Measurements from ENCODE around the gene CIDEA. TPM values are rescaled to one million over a fixed set of nuclear protein-coding genes. Genes with fewer than 3 reads are reported as not detected.
"Not testable (repeated sequence)": the region's sequence is repeated elsewhere in the genome, so short reads cannot be mapped to it uniquely, and the experiment has no call there.

The CIDEA gene
- not detected for total RNA-seq (2013)
- polyA plus RNA-seq: not detected
- 0.14 TPM in 1 of 2 replicates, not detected in the other for polyA minus RNA-seq
- 0 to 0.69 (median 0) reads per million in 11 experiments for total RNA-seq

- peaks cover 16 to 52% of the 10 kb centered on the region in 2 donors for H3K27me3 ChIP-seq (ENCODE audit: control insufficient read depth in 2 of 2, insufficient read depth in 2 of 2, low read length in 2 of 2)
- peaks cover 0 to 5% (median 0%) of the 10 kb centered on the region in 7 donors for H3K9me3 Mint-ChIP-seq
- no peak within 1 kb of the TSS for H3K9ac ChIP-seq (ENCODE audit: insufficient read depth, low read length, poor library complexity, severe bottlenecking)
- no peak within 1 kb of the TSS for H3K27ac ChIP-seq (ENCODE audit: low read depth in 1 of 2, low read length in 2 of 2)
- no peak within 1 kb of the TSS for H3K27ac Mint-ChIP-seq
- no peak within 1 kb of the TSS for H2AFZ ChIP-seq (ENCODE audit: insufficient read depth, low read depth, low read length, poor library complexity, severe bottlenecking)
- H3K79me2 ChIP-seq (ENCODE audit: insufficient read depth, low read length): no peaks in the 10 kb centered on the region
- no peak for TF ChIP-seq CTCF (IDR thresholded peaks at IDR 0.05)
- H3K36me3 Mint-ChIP-seq: no peaks in the 10 kb centered on the region
- no peak within 1 kb of the TSS for H3K4me3 ChIP-seq (replicated peaks in 1 of 3; ENCODE audit: low read depth in 2 of 3, low read length in 3 of 3)
- no peaks in the 10 kb centered on the region for H3K9me3 ChIP-seq (replicated peaks in 1 of 2; ENCODE audit: control insufficient read depth in 1 of 2, insufficient read depth in 1 of 2, low read length in 2 of 2)
- H3K4me2 ChIP-seq (replicated peaks; ENCODE audit: extremely low read depth, low read length, poor library complexity, severe bottlenecking): no peak within 1 kb of the TSS
- DNase-seq: no peak
- peak within 1 kb of the TSS in 1 of 2 donors; percentile 77 for H3K4me3 Mint-ChIP-seq
- H3K4me1 ChIP-seq (ENCODE audit: control insufficient read depth in 1 of 2, insufficient read depth in 2 of 2, low read length in 2 of 2): no peaks in the 10 kb centered on the region
- no peaks in the 10 kb centered on the region for H4K20me1 ChIP-seq (ENCODE audit: insufficient read depth, low read length)
- intact Hi-C loops (cut with micrococcal nuclease): no loop called here
- peaks cover 48 to 65% (median 56%) of the 10 kb centered on the region in 3 donors for H3K27me3 Mint-ChIP-seq (ENCODE audit: low read depth in 3 of 3)
- no peaks in the 10 kb centered on the region for H3K36me3 ChIP-seq (replicated peaks in 1 of 2; ENCODE audit: control insufficient read depth in 1 of 2, insufficient read depth in 2 of 2, low read length in 2 of 2)
- 4% methylated on average over 69 of the region's 69 CpGs for WGBS (ENCODE audit: insufficient coverage)
- peaks cover 10% of the 10 kb centered on the region for H3K4me1 Mint-ChIP-seq
Measured at GRCh38 chr18:12254136-12254819, at the start of gene CIDEA. Gene CIDEA, plus strand, starts transcription at chr18:12254361. Its CDS starts 23 bp downstream, at chr18:12254384.

GRCh38 chr18:12208296-12209153 lies 45.6 kb upstream of the CIDEA start:
- H3K4me2 ChIP-seq (replicated peaks; ENCODE audit: extremely low read depth, low read length, poor library complexity, severe bottlenecking); H3K9ac ChIP-seq (ENCODE audit: insufficient read depth, low read length, poor library complexity, severe bottlenecking); H3K9me3 Mint-ChIP-seq; intact Hi-C loops (cut with micrococcal nuclease); H3K4me1 ChIP-seq (ENCODE audit: control insufficient read depth in 1 of 2, insufficient read depth in 2 of 2, low read length in 2 of 2); DNase-seq; H3K9me3 ChIP-seq (replicated peaks in 1 of 2; ENCODE audit: control insufficient read depth in 1 of 2, insufficient read depth in 1 of 2, low read length in 2 of 2); H3K4me3 Mint-ChIP-seq; H3K27me3 ChIP-seq (ENCODE audit: control insufficient read depth in 2 of 2, insufficient read depth in 2 of 2, low read length in 2 of 2); H3K36me3 ChIP-seq (replicated peaks in 1 of 2; ENCODE audit: control insufficient read depth in 1 of 2, insufficient read depth in 2 of 2, low read length in 2 of 2); H3K27me3 Mint-ChIP-seq (ENCODE audit: low read depth in 3 of 3); H3K27ac ChIP-seq (ENCODE audit: low read depth in 1 of 2, low read length in 2 of 2); H3K79me2 ChIP-seq (ENCODE audit: insufficient read depth, low read length); H4K20me1 ChIP-seq (ENCODE audit: insufficient read depth, low read length); H3K36me3 Mint-ChIP-seq; H2AFZ ChIP-seq (ENCODE audit: insufficient read depth, low read depth, low read length, poor library complexity, severe bottlenecking); H3K27ac Mint-ChIP-seq; H3K4me1 Mint-ChIP-seq; H3K4me3 ChIP-seq (replicated peaks in 1 of 3; ENCODE audit: low read depth in 2 of 3, low read length in 3 of 3): not testable (repeated sequence)
- no CpG with 5 or more reads among the region's 18 CpGs for WGBS (ENCODE audit: insufficient coverage)

- H3K4me3 Mint-ChIP-seq; H2AFZ ChIP-seq (ENCODE audit: insufficient read depth, low read depth, low read length, poor library complexity, severe bottlenecking); H3K27ac ChIP-seq (ENCODE audit: low read depth in 1 of 2, low read length in 2 of 2); H3K36me3 ChIP-seq (replicated peaks in 1 of 2; ENCODE audit: control insufficient read depth in 1 of 2, insufficient read depth in 2 of 2, low read length in 2 of 2); H3K4me1 Mint-ChIP-seq; H3K4me1 ChIP-seq (ENCODE audit: control insufficient read depth in 1 of 2, insufficient read depth in 2 of 2, low read length in 2 of 2); H3K27me3 Mint-ChIP-seq (ENCODE audit: low read depth in 3 of 3); H3K79me2 ChIP-seq (ENCODE audit: insufficient read depth, low read length); intact Hi-C loops (cut with micrococcal nuclease); H4K20me1 ChIP-seq (ENCODE audit: insufficient read depth, low read length); H3K4me3 ChIP-seq (replicated peaks in 1 of 3; ENCODE audit: low read depth in 2 of 3, low read length in 3 of 3); H3K27me3 ChIP-seq (ENCODE audit: control insufficient read depth in 2 of 2, insufficient read depth in 2 of 2, low read length in 2 of 2); H3K9me3 Mint-ChIP-seq; H3K36me3 Mint-ChIP-seq; DNase-seq; H3K27ac Mint-ChIP-seq; H3K9ac ChIP-seq (ENCODE audit: insufficient read depth, low read length, poor library complexity, severe bottlenecking); H3K4me2 ChIP-seq (replicated peaks; ENCODE audit: extremely low read depth, low read length, poor library complexity, severe bottlenecking); H3K9me3 ChIP-seq (replicated peaks in 1 of 2; ENCODE audit: control insufficient read depth in 1 of 2, insufficient read depth in 1 of 2, low read length in 2 of 2): not testable (repeated sequence)
- WGBS (ENCODE audit: insufficient coverage): no CpG with 5 or more reads among the region's 1 CpG
Measured at GRCh38 chr18:12212308-12212707, 41.9 kb upstream of the CIDEA start.

Data from CD14-positive monocyte (primary cell).